ENCODE results near the gene UBXN2A. TPM values are rescaled to one million over a fixed set of nuclear protein-coding genes. Genes with fewer than 3 reads are reported as not detected.

UBXN2A gene
- total RNA-seq, 1 donor from 2014 or later = 23.0 TPM

- H3K4me1 Mint-ChIP-seq = no peaks in the 10 kb centered on the region
- DNase-seq (ENCODE audit: low spot score in 2 of 2, unreplicated experiment in 2 of 2) = no peak
- H3K4me3 Mint-ChIP-seq = no peak overlapping the region
- no peaks in the 10 kb centered on the region for H3K9me3 Mint-ChIP-seq
- TF ChIP-seq CTCF (IDR thresholded peaks at IDR 0.05; ENCODE audit: unreplicated experiment) = no peak
- no peaks in the 10 kb centered on the region for H3K27me3 Mint-ChIP-seq (ENCODE audit: low read depth)
- peaks cover 21% of the 10 kb centered on the region for H3K36me3 Mint-ChIP-seq
- H3K27ac Mint-ChIP-seq = no peak overlapping the region
Observed at GRCh38 chr2:23994567-23994966, 54.3 kb downstream of the UBXN2A start.

GRCh38 chr2:24007693-24008092, 67.4 kb downstream of the UBXN2A start:
- no peak for DNase-seq (ENCODE audit: low spot score in 2 of 2, unreplicated experiment in 2 of 2)
- Mint-ChIP-seq H3K9me3 (no peaks in the 10 kb centered on the region), H3K27me3 (ENCODE audit: low read depth) (peaks cover 33% of the 10 kb centered on the region), H3K36me3 (no peaks in the 10 kb centered on the region), H3K4me3 (no peak overlapping the region), H3K27ac (no peak overlapping the region), H3K4me1 (peaks cover 8% of the 10 kb centered on the region)
- no peak for TF ChIP-seq CTCF (IDR thresholded peaks at IDR 0.05; ENCODE audit: unreplicated experiment)

DNA sequence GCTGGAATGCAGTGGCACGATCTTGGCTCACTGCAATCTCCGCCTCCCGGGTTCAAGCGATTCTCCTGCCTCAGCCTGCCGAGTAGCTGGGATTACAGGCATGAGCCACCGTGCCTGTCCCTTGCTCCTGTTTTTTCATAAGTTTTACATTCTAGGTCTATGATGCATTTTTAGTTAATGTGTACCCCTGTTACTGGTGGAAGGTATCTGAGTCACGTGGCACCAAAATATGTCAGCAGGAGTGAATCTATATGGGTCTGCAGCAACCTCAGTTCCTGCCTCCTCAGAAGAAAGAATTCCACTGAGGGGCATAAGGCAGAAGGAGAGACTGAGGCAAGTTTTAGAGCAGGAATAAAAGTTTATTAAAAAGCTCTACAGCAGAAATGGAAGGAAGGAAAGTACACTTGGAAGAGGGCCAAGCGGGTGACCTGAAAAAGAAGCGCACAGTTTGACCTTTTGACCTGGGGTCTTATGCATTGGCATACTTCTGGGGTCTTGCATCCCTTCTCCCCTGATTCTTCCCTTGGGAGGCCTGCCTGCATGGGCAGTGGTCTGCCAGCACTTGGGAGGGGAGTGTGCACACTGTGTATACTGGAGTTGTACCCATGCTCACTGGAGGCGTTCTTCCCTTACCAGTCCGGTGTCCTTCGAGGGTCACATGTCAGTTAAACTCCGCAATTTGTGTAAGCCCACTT, 68.6 kb downstream of the UBXN2A start:
- DNase-seq (ENCODE audit: low spot score in 2 of 2, unreplicated experiment in 2 of 2) = no peak
- H3K4me1 Mint-ChIP-seq = peaks cover 8% of the 10 kb centered on the region
- peaks cover 34% of the 10 kb centered on the region for H3K27me3 Mint-ChIP-seq (ENCODE audit: low read depth)
- peaks cover 2% of the 10 kb centered on the region for H3K36me3 Mint-ChIP-seq
- TF ChIP-seq CTCF (IDR thresholded peaks at IDR 0.05; ENCODE audit: unreplicated experiment) = no peak
- no peaks in the 10 kb centered on the region for H3K9me3 Mint-ChIP-seq
- no peak overlapping the region for H3K27ac Mint-ChIP-seq
- peak overlapping the region; percentile 51 for H3K4me3 Mint-ChIP-seq

DNA sequence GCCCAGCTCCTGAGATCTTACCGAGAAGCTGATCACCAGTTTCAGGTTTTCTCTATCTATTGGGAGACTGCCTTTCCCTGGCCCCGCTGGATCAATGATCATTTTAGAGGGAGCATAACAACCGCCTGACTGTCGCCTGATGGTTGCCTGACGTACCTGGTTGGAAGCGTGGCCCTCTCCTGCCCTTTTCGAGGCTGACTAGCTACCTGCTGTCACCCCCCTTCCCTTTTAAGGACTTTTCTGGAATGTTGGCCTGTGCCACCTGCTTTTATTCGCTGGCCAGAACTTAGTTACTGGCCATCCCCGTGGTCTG, 69.1 kb downstream of the UBXN2A start:
- Mint-ChIP-seq H3K36me3 (peaks cover 2% of the 10 kb centered on the region), H3K27me3 (ENCODE audit: low read depth) (peaks cover 34% of the 10 kb centered on the region), H3K4me3 (peak overlapping the region; percentile 51), H3K27ac (no peak overlapping the region), H3K4me1 (peaks cover 8% of the 10 kb centered on the region), H3K9me3 (no peaks in the 10 kb centered on the region)
- TF ChIP-seq CTCF (IDR thresholded peaks at IDR 0.05; ENCODE audit: unreplicated experiment) = no peak
- DNase-seq (ENCODE audit: low spot score in 2 of 2, unreplicated experiment in 2 of 2) = no peak

DNA sequence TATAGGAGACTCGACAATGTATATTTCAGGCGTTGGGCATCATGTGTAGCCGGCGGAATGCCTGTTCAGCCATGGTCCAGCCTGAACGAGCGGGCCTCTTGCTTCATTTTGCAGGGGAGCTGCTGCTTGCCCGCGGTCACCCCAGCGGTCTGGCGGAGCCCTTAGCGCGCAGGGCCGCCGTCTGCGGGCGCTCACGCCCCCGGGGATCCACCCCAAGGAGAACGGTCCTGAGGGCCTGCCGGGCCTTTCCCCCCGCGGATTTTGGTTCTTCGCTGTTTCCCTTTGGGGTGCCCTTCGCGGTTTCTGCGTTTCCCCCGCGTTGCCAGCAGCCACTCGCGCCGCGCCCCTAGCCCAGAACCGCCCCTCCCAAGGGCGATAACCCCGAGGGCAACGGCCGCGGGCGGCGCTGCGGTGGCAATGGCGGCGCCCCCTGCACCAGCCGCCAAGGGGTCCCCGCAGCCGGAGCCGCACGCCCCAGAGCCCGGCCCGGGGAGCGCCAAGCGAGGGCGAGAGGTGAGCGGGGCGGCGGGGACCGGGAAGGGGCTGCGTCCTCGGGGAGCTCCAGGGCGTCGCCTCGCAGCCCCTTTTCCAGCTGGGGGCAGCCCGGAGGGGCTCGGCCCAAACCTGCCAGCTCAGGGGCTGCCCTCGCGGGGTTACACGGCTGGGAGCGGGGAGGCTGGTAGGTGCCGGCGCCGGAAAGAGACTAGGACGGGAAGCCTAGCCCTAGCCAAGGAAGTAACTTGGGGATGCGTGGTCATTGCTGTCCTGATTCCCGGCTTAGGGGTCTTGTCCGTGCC, 69.6 kb downstream of the UBXN2A start, which contains the start of gene MFSD2B:
MFSD2B (plus strand) TSS at position 406 of the 797 bp plus-strand sequence; CDS start at position 418, 12 bp downstream.
- peak within 1 kb of the TSS; percentile 51 for H3K4me3 Mint-ChIP-seq
- peaks cover 8% of the 10 kb centered on the region for H3K4me1 Mint-ChIP-seq
- H3K36me3 Mint-ChIP-seq = peaks cover 2% of the 10 kb centered on the region
- no peaks in the 10 kb centered on the region for H3K9me3 Mint-ChIP-seq
- TF ChIP-seq CTCF (IDR thresholded peaks at IDR 0.05; ENCODE audit: unreplicated experiment) = no peak
- H3K27me3 Mint-ChIP-seq (ENCODE audit: low read depth) = peaks cover 34% of the 10 kb centered on the region
- no peak for DNase-seq (ENCODE audit: low spot score in 2 of 2, unreplicated experiment in 2 of 2)
- no peak within 1 kb of the TSS for H3K27ac Mint-ChIP-seq
